Natural killer cell (primary cell): ENCODE measurements around the gene TENM4. TPM values are rescaled to one million over a fixed set of nuclear protein-coding genes. Genes with fewer than 3 reads are reported as not detected.

Experiments
- ATAC-seq, 3 donors: fragments of 150-1000 bp in 2 of 3; fragments of 200-7000 bp in 1 of 3; cut with Tn5 transposase; 1 replicate in 1 of 3; 2 replicates in 2 of 3; pipeline ENCODE4 v1.10.0; 2021; ENCODE audit warnings: mild to moderate bottlenecking in 2 of 3, moderate library complexity in 2 of 3
- DNase-seq, 2 donors: peaks; one replicate each; pipeline versions ENCODE4 v3.0.0 to v3.0.0-alpha.2; 2013 to 2021; ENCODE audit warnings: mixed read lengths in 1 of 2
- H3K27ac ChIP-seq: one replicate; pipeline ENCODE4 v1.5.1; 2013; ENCODE audit warnings: mild to moderate bottlenecking, low read length
- H3K27me3 ChIP-seq: one replicate; pipeline ENCODE4 v1.6.1; 2013; ENCODE audit warnings: low read length; ENCODE audit not compliant: control insufficient read depth, insufficient read depth
- H3K36me3 ChIP-seq: one replicate; pipeline ENCODE4 v1.6.1; 2013; ENCODE audit warnings: low read length; ENCODE audit not compliant: control insufficient read depth, insufficient read depth
- H3K4me1 ChIP-seq: one replicate; pipeline ENCODE4 v1.6.1; 2013; ENCODE audit warnings: low read length; ENCODE audit not compliant: control insufficient read depth, insufficient read depth
- H3K4me3 ChIP-seq: one replicate; pipeline ENCODE4 v1.5.1; 2013; ENCODE audit warnings: low read length
- H3K9me3 ChIP-seq: one replicate; pipeline ENCODE4 v1.6.1; 2013; ENCODE audit warnings: low read length; ENCODE audit not compliant: control insufficient read depth, insufficient read depth
- H3K27ac Mint-ChIP-seq, 2 donors: one replicate each; pipeline ENCODE4 v1.8.0; 2022; ENCODE audit warnings: mild to moderate bottlenecking in 2 of 2, mixed read lengths in 2 of 2, moderate library complexity in 1 of 2
- H3K27me3 Mint-ChIP-seq, 2 donors: one replicate each; pipeline ENCODE4 v1.8.0; 2022; ENCODE audit warnings: low read depth in 2 of 2, mixed read lengths in 2 of 2
- H3K36me3 Mint-ChIP-seq: one replicate; pipeline ENCODE4 v1.8.0; 2022; ENCODE audit warnings: mixed read lengths
- H3K4me1 Mint-ChIP-seq, 2 donors: one replicate each; pipeline ENCODE4 v1.8.0; 2022; ENCODE audit warnings: mixed read lengths in 2 of 2
- H3K4me3 Mint-ChIP-seq: one replicate; pipeline ENCODE4 v1.8.0; 2022; ENCODE audit warnings: mild to moderate bottlenecking, moderate library complexity, mixed read lengths
- H3K9me3 Mint-ChIP-seq, 2 donors: one replicate each; pipeline ENCODE4 v1.8.0; 2022; ENCODE audit warnings: mixed read lengths in 2 of 2
- CTCF ChIP-seq: fragments of 200-600 bp; IDR thresholded peaks from one replicate; pipeline ENCODE4 v1.8.0; 2022; ENCODE audit warnings: antibody characterized with exemption
- WGBS: methylation state at CpG from one replicate; pipeline ENCODE4 v1.1.7; 2013; ENCODE audit warnings: missing lambda C conversion rate; ENCODE audit not compliant: insufficient coverage; 5-methylcytosine and 5-hydroxymethylcytosine counted together
- intact Hi-C: fragments of 100-400 bp; cut with micrococcal nuclease; formaldehyde crosslinking; loops from one replicate; pipeline ENCODE4 v1.14.2; 2022
- total RNA-seq, 4 donors: library from RNA; stranded (reverse); fragments of 120-200 nt in 1 of 4; gene quantifications; one replicate each; pipeline versions ENCODE4 v1.2.3 to v1.2.4, GENCODE V29; 2013 to 2022

TENM4 gene
- total RNA-seq, 3 donors from 2014 or later (not counting 1 experiment from before 2014, with no cell fraction given), result 0.63 to 0.75 TPM; not detected in 1

GRCh38 chr11:79044201-79044600, 396.6 kb downstream of the TENM4 start:
- intact Hi-C loops, result no loop called here
- H3K4me3 ChIP-seq, result no peak overlapping the region
- peaks cover 2% of the 10 kb centered on the region for H3K27me3 ChIP-seq
- Mint-ChIP-seq H3K9me3 (no peaks in the 10 kb centered on the region), H3K4me1 (no peaks in the 10 kb centered on the region), H3K27ac (no peak overlapping the region), H3K27me3 (peaks cover 6 to 13% of the 10 kb centered on the region in 2 donors), H3K36me3 (no peaks in the 10 kb centered on the region), H3K4me3 (no peak overlapping the region)
- no peak overlapping the region for H3K27ac ChIP-seq
- no peaks in the 10 kb centered on the region for H3K9me3 ChIP-seq
- TF ChIP-seq CTCF, result no peak
- WGBS, result 95% methylated on average over 2 of the region's 2 CpGs
- no peak for DNase-seq
- no peaks in the 10 kb centered on the region for H3K4me1 ChIP-seq
- no peak for ATAC-seq
- H3K36me3 ChIP-seq, result no peaks in the 10 kb centered on the region

- DNase-seq (no peak), ATAC-seq (no peak)
- peaks cover 2% of the 10 kb centered on the region for H3K27me3 ChIP-seq
- Mint-ChIP-seq H3K36me3 (no peaks in the 10 kb centered on the region), H3K27ac (no peak overlapping the region), H3K27me3 (peaks cover 6 to 16% of the 10 kb centered on the region in 2 donors), H3K4me1 (no peaks in the 10 kb centered on the region), H3K4me3 (no peak overlapping the region), H3K9me3 (no peaks in the 10 kb centered on the region)
- no peaks in the 10 kb centered on the region for H3K4me1 ChIP-seq
- intact Hi-C loops, result no loop called here
- no peak overlapping the region for H3K4me3 ChIP-seq
- 88% methylated on average over 3 of the region's 3 CpGs for WGBS
- H3K36me3 ChIP-seq, result no peaks in the 10 kb centered on the region
- no peak overlapping the region for H3K27ac ChIP-seq
- no peaks in the 10 kb centered on the region for H3K9me3 ChIP-seq
- TF ChIP-seq CTCF, result no peak
Measured at GRCh38 chr11:79043726-79044125, 397.1 kb downstream of the TENM4 start.

- H3K4me1 ChIP-seq, result no peaks in the 10 kb centered on the region
- intact Hi-C loops, result no loop called here
- H3K9me3 ChIP-seq, result no peaks in the 10 kb centered on the region
- no peak overlapping the region for H3K4me3 ChIP-seq
- TF ChIP-seq CTCF, result no peak
- Mint-ChIP-seq H3K4me1 (no peaks in the 10 kb centered on the region), H3K9me3 (no peaks in the 10 kb centered on the region), H3K27me3 (peaks cover 11 to 24% of the 10 kb centered on the region in 2 donors), H3K27ac (no peak overlapping the region), H3K36me3 (no peaks in the 10 kb centered on the region), H3K4me3 (no peak overlapping the region)
- no peak for DNase-seq
- no peaks in the 10 kb centered on the region for H3K36me3 ChIP-seq
- no peak overlapping the region for H3K27ac ChIP-seq
- H3K27me3 ChIP-seq, result peaks cover 2% of the 10 kb centered on the region
- WGBS, result 90% methylated on average over 2 of the region's 2 CpGs
- ATAC-seq, result no peak
Measured at GRCh38 chr11:79042824-79043223, 398.0 kb downstream of the TENM4 start.

- no peaks in the 10 kb centered on the region for H3K36me3 ChIP-seq
- Mint-ChIP-seq H3K9me3 (peaks cover 0 to 3% of the 10 kb centered on the region in 2 donors), H3K4me3 (no peak overlapping the region), H3K4me1 (no peaks in the 10 kb centered on the region), H3K36me3 (no peaks in the 10 kb centered on the region), H3K27ac (no peak overlapping the region), H3K27me3 (peaks cover 14 to 35% of the 10 kb centered on the region in 2 donors)
- no peak overlapping the region for H3K27ac ChIP-seq
- H3K4me3 ChIP-seq, result no peak overlapping the region
- intact Hi-C loops, result no loop called here
- no peak for ATAC-seq
- no peaks in the 10 kb centered on the region for H3K27me3 ChIP-seq
- no peaks in the 10 kb centered on the region for H3K9me3 ChIP-seq
- H3K4me1 ChIP-seq, result no peaks in the 10 kb centered on the region
- no peak for DNase-seq
- WGBS, result 74% methylated on average over 1 of the region's 1 CpG
- TF ChIP-seq CTCF, result no peak
Measured at GRCh38 chr11:79040348-79040747, 400.5 kb downstream of the TENM4 start.
